ENCODE results near the gene DHX30. TPM values are rescaled to one million over a fixed set of nuclear protein-coding genes. Genes with fewer than 3 reads are reported as not detected.

Gene DHX30
- total RNA-seq, 1 experiment from 2014 or later: 84.5 TPM

DNA sequence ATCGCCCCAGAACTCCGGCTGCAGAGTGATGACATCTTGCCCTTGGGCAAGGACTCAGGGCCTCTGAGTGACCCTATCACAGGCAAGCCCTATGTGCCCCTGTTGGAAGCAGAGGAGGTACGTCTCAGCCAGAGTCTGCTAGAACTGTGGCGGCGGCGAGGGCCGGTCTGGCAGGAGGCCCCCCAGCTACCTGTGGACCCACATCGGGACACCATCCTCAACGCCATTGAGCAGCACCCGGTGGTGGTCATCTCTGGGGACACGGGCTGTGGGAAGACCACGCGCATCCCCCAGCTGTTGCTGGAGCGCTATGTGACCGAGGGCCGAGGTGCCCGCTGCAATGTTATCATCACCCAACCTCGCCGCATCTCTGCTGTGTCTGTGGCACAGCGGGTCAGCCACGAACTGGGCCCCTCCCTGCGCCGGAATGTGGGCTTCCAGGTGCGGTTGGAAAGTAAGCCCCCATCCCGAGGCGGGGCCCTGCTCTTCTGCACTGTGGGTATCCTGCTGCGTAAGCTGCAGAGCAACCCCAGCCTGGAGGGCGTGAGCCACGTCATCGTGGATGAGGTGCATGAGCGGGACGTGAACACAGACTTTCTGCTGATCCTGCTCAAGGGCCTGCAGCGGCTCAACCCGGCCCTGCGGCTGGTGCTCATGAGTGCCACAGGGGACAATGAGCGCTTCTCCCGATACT lies 43.4 kb downstream of the DHX30 start:
- Histone ChIP-seq H3K9me3 (ENCODE audit: low read depth, low read length, poor library complexity, severe bottlenecking) (no peaks in the 10 kb centered on the region), H3K4me1 (ENCODE audit: insufficient read depth, low read length, poor library complexity, severe bottlenecking) (no peaks in the 10 kb centered on the region), H3K4me3 (ENCODE audit: low read depth, low read length, poor library complexity, severe bottlenecking) (no peak overlapping the region), H3K36me3 (ENCODE audit: insufficient read depth, low read length, poor library complexity, severe bottlenecking) (peaks cover 31% of the 10 kb centered on the region), H3K27me3 (replicated peaks; ENCODE audit: insufficient read depth, low read depth, low read length, poor library complexity) (no peaks in the 10 kb centered on the region), H3K27ac (ENCODE audit: low read depth, low read length, poor library complexity, severe bottlenecking) (no peak overlapping the region)
- CTCF ChIA-PET: no interaction called here
- TF ChIP-seq, protein P1, sequence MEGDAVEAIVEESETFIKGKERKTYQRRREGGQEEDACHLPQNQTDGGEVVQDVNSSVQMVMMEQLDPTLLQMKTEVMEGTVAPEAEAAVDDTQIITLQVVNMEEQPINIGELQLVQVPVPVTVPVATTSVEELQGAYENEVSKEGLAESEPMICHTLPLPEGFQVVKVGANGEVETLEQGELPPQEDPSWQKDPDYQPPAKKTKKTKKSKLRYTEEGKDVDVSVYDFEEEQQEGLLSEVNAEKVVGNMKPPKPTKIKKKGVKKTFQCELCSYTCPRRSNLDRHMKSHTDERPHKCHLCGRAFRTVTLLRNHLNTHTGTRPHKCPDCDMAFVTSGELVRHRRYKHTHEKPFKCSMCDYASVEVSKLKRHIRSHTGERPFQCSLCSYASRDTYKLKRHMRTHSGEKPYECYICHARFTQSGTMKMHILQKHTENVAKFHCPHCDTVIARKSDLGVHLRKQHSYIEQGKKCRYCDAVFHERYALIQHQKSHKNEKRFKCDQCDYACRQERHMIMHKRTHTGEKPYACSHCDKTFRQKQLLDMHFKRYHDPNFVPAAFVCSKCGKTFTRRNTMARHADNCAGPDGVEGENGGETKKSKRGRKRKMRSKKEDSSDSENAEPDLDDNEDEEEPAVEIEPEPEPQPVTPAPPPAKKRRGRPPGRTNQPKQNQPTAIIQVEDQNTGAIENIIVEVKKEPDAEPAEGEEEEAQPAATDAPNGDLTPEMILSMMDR (conservative IDR thresholded peaks at IDR 0.05; ENCODE audit: low read depth, low read length): no peak
- POLR2A ChIA-PET (ENCODE audit: low non-redundant PET): no interaction called here
- intact Hi-C loops (cut with micrococcal nuclease; ENCODE audit: unreplicated experiment): no loop called here
- BruUV-seq (replicated peaks): no TSS peak
- DNase-seq (ENCODE audit: low spot score): no peak

DNA sequence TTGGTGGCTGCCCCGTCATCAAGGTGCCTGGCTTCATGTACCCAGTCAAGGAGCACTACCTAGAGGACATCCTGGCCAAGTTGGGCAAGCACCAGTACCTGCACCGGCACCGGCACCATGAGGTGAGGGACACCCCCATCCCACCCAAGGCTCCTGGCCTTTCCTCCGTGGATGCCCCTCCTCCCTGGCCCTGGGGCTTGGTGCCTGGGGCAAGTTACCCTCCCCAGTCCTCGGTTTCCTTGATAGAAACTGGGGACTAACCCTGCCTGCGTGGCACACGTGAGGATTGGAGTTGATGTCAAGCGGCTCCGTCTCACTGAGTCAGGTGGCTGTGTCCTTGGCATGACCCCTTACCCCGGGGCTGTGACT lies 43.9 kb downstream of the DHX30 start:
- BruUV-seq (replicated peaks): no TSS peak
- Histone ChIP-seq H3K27ac (ENCODE audit: low read depth, low read length, poor library complexity, severe bottlenecking) (no peak overlapping the region), H3K4me1 (ENCODE audit: insufficient read depth, low read length, poor library complexity, severe bottlenecking) (no peaks in the 10 kb centered on the region), H3K9me3 (ENCODE audit: low read depth, low read length, poor library complexity, severe bottlenecking) (no peaks in the 10 kb centered on the region), H3K27me3 (replicated peaks; ENCODE audit: insufficient read depth, low read depth, low read length, poor library complexity) (no peaks in the 10 kb centered on the region), H3K36me3 (ENCODE audit: insufficient read depth, low read length, poor library complexity, severe bottlenecking) (peaks cover 28% of the 10 kb centered on the region), H3K4me3 (ENCODE audit: low read depth, low read length, poor library complexity, severe bottlenecking) (no peak overlapping the region)
- no peak for TF ChIP-seq EZH2 (IDR thresholded peaks at IDR 0.05; ENCODE audit: borderline replicate concordance, low read depth, low read length, poor library complexity, severe bottlenecking)
- TF ChIP-seq, protein P1 (conservative IDR thresholded peaks at IDR 0.05; ENCODE audit: low read depth, low read length): no peak
- ChIA-PET CTCF (no interaction called here), POLR2A (ENCODE audit: low non-redundant PET) (no interaction called here)
- no peak for DNase-seq (ENCODE audit: low spot score)
- intact Hi-C loops (cut with micrococcal nuclease; ENCODE audit: unreplicated experiment): no loop called here

DNA sequence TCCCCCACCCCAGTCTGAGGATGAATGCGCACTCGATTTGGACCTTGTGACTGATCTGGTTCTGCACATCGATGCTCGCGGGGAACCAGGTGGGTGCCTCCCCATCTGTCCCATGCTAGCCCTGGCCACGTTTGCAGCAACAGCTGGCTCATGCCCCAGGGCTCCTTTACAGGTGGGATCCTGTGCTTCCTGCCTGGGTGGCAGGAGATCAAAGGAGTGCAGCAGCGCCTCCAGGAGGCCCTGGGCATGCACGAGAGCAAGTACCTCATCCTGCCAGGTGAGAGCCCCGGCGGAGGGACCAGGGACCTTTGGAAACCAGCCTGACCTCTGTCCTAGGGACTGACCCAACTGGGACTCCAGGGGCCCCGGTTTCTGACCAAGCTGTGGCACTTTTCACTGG lies 44.3 kb downstream of the DHX30 start:
- DNase-seq (ENCODE audit: low spot score): no peak
- TF ChIP-seq, protein P1 (conservative IDR thresholded peaks at IDR 0.05; ENCODE audit: low read depth, low read length): no peak
- no peak for TF ChIP-seq EZH2 (IDR thresholded peaks at IDR 0.05; ENCODE audit: borderline replicate concordance, low read depth, low read length, poor library complexity, severe bottlenecking)
- Histone ChIP-seq H3K9me3 (ENCODE audit: low read depth, low read length, poor library complexity, severe bottlenecking) (no peaks in the 10 kb centered on the region), H3K4me3 (ENCODE audit: low read depth, low read length, poor library complexity, severe bottlenecking) (no peak overlapping the region), H3K27ac (ENCODE audit: low read depth, low read length, poor library complexity, severe bottlenecking) (no peak overlapping the region), H3K36me3 (ENCODE audit: insufficient read depth, low read length, poor library complexity, severe bottlenecking) (peaks cover 28% of the 10 kb centered on the region), H3K27me3 (replicated peaks; ENCODE audit: insufficient read depth, low read depth, low read length, poor library complexity) (no peaks in the 10 kb centered on the region), H3K4me1 (ENCODE audit: insufficient read depth, low read length, poor library complexity, severe bottlenecking) (no peaks in the 10 kb centered on the region)
- POLR2A ChIA-PET (ENCODE audit: low non-redundant PET): no interaction called here
- no TSS peak for BruUV-seq (replicated peaks)
- intact Hi-C loops (cut with micrococcal nuclease; ENCODE audit: unreplicated experiment): no loop called here
- CTCF ChIA-PET: no interaction called here
